Measurements from ENCODE around the gene COL25A1.
"Not testable (repeated sequence)": the region's sequence is repeated elsewhere in the genome, so short reads cannot be mapped to it uniquely, and the experiment has no call there.

The COL25A1 gene

DNA sequence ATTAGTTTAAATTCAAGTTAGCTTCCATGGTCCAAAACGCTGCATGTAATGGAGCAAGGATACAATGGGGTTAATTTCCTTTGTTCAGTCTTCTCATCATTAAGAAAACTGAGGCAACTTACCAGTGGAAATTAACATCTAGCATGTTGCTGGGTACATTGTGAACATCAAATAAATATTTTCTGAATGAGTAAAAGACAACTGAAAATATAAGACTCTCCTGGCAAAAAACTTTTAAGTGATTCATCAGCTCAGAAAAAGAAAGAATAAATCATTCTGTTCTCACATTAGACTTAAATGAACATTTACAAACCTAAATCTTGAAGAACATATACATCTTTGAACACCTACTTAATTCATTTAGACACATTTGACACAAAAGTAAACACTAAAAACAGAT is 401.2 kb downstream of the COL25A1 start:
- no peak for DNase-seq

DNA sequence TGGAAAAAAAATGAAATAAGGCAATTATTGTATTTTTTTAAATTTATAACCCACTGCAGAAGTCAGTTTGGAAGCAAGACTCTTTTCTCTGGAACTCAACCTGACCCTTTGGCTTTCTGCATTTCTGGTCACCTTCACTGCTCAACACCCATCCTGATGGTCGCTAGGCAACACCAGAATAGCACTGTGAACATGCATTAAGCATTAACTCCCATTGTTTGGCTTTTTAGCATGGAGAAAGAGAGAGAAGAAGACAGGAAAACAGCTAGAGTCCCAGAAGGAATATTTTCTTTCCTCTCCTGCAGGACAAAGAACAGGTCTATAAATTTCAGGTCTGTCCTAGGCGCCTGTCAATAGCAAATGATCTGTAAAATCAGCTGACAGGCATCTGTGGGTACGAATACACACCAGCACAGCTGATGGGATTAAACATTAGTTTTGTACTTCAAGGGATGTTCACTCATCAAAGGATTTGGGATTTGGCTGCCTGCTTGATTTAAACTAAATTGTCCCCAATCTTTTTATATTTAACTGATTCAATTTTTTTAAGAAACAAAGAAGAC is 402.4 kb downstream of the COL25A1 start:
- DNase-seq = no peak

DNA sequence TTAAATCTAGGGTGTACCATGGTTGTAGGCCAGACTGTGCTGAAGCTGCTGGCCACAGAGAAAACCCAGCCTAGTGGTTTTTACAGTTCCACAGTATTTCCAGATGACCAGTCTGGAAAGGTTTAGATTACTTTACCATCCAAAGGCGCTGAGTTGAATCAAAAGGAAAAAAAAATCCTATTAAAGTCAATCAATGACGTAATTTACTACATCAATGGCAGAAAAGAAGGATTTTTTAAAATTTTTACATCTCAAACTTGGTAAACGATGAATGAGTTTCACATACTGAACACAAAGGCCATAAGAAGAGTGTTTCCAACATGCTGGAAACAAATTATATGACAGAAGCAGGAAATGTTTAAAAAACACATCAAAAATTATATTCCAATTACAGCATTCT is 409.0 kb downstream of the COL25A1 start:
- no peak for DNase-seq

DNA sequence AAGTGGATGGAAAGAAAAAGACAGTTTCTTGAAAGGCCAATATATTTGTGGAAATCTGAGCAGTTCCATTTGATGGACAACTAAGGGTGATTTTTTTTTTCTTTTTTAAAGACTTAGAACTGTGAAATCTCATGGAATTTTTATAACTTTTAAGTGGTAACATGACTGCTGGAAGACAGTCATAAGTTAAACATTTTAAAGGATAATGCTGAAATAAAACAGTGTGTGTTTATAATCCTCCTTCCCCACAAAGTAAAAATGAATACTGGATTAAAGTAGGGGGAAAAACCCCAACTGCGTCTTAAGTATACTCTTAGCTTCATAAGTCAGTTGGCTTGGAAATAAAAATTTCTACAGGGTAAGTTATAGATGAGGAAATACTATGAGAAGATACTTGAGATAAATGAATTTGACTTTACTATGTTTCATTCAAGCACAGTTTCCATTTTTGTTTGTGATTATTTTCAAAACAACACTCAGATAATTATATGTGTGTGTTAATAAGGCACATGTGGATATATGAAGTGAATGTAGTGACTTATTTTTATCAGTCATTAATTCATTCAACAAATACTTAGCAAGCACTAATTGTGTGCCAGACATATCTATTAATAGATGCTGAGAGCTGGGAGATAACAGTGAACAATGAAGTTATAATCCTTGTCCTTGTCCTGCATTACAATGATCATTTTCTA is 410.4 kb downstream of the COL25A1 start:
- DNase-seq = no peak

DNA sequence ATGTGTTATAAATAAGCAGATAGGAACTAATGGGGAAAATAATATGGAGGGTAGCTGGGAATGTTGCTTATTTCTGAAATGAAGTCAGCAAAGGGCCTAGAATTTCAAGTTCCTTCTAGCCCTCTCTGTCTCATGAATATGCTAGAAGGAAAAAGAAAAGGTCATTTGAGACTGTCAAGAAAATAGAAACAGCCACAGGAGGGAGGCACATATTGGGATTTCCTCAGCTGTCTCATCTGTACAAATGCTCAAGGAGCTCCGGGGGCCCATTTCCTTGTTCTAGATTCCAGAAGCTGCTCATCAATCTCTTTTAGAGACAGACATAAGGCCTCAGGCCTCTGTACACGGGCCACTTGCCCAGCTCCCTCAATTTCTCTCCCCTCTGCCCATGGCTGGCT is 412.0 kb downstream of the COL25A1 start:
- no peak for DNase-seq

DNA sequence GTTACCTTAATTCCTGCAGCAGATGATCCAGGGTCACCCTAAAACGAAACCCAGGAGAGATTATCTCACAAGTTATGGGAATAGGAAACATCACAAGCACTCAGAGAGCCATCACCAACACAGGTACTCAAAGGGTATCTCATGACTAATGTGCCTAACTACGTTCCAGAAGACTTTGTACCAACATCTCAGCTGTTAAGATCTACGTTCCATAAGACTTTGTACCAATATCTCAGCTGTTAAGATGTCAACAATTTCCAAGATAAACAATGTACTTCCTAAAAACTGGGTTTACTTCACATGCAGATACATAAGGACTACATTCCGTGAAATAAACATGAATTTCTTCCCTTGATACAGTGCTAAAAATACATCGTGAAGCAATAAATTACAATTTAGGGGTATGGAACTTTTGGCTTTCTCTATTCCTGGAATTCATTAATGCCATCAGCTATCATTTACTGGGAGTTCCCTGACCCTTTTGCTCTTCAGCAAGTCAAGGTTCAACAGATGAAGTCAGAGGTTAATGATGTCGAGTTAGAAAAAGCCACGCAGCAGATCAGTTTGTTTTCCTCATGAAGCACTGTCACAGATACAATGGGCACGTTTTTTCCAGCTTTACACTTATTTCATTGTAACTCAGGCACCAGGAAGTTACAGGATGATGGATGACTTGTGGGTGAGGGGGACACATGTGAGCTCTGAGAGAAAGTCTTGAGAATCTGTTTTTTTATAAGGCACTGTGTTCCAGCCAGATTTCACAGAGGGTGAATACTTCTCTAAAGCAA is 412.6 kb downstream of the COL25A1 start:
- DNase-seq = no peak

DNA sequence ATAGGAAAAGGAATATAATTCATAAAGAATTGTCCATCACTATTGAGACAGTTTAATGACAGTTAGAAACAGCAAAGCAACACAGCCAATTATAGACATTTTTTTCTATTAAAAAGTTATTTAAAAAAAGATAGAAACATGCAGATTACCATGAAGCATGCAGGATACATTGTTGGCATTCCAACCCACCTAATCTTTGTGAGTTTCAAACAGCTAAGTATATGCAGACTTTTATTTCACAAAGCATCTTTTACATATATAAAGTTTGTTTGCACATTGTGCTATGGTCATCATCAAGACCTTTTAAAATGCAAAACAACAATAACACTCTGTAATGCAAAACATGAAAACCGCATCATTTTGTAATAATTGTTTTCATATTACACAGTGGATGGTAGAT is 413.7 kb downstream of the COL25A1 start:
- DNase-seq = no peak

DNA sequence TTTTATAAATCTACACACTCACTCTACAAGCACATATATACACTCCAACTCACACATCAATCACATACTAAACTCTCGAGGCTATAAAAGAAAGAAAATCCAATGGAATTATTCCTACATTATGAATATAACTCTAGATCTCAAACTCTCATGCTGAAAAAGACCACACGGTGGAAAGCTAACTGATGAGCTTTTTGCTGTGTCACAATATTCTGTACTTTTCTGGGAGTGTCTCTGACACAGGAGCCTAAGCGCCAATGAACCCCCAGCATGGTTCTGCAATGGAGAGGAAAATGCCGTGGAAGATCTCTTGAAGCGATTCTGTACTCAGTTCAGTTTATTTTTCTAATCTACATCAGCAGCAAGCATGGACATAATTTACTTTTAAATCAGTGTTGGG is 415.4 kb downstream of the COL25A1 start:
- DNase-seq = no peak

DNA sequence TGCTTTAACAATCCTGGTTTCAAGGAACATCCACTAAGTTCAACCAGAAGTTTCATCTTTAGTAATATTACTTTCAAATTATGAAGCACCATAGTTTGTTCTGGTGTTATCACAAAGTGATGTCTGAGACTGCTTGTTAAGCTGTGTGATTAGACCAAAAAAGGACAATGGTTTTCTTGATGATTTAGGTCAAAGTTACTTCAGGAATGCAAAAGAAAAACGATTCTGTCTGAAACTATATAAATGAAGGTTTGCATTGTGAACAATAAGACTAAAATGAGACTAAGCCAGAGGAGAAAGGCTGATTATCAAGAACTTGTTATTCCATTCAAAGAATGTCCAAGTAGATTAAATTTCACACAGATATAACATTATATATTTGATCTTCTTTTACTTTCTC is 417.2 kb downstream of the COL25A1 start:
- no peak for DNase-seq

DNA sequence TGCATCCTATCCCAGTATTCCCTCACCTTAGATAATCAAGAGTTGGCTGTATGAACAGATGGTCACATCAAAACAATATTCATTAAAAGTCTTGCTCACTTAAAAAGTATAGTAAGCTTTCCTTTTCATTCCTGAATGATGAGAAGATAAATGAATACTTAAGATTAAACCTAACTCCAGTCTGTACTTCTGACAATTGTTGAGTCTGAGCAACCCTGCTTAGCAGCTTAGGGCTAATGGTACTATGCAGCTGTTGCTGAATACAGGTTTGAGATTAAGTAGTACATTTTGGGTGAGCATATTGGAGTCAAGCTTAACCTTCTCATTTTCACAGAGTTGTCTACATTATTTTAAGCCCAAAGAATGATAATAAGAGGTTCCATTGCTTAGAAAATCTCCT is 417.9 kb downstream of the COL25A1 start:
- peak; percentile 5 for DNase-seq

DNA sequence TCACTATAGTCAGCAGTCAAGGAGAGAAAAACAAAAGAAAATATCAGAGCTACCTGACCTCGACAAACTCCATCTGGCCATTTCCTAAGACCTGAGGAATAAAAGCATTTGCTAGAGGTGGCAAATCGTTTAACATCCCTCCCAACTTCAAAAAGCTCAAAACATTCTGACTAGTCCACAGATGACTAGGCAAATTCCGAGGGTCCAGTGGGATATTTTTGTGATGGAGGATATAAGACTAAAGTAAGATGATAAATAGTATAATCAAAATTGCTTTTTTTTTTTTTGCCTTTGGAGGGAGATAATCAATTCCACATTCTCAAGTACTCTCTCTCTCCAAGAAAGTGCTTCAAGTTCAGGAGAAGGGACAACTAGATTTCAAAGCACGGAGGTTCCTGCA is 420.5 kb downstream of the COL25A1 start:
- DNase-seq = no peak

DNA sequence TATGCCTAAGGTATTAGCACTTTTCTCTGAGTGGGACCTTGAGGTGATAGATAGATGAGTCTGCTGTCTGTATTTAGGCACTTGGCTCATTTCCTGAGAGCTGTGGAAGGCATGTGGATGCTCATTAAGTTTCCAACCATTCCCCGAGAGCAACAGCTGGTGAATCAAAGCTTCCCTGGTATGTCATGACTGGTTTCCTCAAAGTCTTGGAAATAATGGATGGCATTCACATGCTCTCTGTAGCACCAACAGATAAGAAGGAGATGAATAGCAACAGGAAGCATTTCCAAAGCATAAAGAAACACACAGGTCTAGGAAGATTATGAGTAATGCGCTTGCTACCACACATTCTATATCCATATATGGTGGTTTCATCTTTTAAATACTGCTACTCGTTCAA is 421.3 kb downstream of the COL25A1 start:
- DNase-seq = no peak

DNA sequence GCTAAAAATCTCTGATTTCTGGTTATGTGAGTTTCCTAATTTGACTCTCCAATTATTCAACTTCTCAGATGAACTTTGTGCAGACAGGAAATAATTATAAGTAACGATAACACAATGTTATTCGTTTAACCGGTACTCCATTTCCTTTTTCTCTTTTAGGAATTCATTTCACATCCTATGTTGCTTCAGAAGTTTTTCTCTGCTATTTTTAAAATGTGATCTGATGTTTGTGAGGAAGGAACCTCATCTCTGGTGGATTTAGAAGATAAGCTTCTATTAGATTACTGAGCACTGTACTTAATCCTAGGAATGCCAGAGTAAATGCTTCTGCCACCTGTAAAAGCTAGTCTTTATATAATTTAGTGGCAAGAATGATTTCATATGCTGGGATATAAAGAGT is 423.7 kb downstream of the COL25A1 start:
- DNase-seq = no peak

DNA sequence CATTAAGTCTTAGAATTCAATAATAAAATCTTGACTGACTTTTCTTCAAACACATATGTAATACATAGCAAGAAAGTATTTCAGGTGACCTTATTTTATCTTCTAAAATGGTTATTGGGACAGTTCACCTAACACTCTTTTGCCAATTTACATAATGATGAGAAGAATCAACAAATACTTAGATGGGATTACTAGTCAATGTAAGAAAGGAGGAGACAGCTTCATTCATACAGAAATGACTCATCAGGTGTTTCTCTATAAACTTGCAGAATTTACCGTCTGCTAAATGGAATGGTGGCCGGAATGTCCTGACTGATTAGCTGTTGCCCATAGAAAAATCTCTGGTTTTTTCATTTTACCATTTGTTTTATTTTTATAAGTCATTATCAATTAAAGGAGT is 424.6 kb downstream of the COL25A1 start:
- DNase-seq = no peak

DNA sequence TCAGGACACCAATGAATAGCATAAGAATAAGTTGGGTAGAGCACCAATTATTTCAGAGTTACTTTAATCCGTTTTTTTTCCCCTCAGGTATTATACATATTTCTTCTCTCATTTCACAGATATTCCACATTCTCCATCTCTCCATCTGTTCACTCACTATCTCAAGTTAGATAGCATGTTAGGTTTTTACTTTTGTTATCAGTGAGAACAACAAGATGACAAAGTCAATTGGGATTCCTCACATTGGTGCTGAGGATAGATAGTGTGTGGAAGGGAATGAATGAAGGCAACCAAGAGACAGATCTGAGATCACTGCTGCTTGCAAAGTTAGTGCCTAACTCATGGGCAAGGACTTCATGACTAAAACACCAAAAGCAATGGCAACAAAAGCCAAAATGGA is 427.7 kb downstream of the COL25A1 start:
- DNase-seq = no peak

DNA sequence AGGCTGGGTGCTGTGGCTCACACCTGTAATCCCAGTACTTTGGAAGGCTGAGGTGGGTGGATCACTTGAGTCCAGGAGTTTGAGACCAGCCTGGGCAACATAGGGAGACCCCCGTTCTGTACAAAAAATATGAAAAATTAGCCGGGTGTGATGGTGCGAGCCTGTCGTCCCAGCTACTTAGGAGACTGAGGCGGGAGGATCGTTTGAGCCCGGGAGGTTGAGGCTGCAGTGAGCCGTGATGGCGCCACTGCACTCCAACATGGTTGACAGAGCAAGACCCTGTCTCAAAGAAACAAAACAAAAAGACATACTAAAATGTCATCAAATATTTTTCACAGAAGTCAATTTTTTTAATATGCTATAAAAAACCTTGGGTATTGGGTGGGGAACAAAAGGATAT is 432.5 kb downstream of the COL25A1 start:
- not testable (repeated sequence) for DNase-seq

DNA sequence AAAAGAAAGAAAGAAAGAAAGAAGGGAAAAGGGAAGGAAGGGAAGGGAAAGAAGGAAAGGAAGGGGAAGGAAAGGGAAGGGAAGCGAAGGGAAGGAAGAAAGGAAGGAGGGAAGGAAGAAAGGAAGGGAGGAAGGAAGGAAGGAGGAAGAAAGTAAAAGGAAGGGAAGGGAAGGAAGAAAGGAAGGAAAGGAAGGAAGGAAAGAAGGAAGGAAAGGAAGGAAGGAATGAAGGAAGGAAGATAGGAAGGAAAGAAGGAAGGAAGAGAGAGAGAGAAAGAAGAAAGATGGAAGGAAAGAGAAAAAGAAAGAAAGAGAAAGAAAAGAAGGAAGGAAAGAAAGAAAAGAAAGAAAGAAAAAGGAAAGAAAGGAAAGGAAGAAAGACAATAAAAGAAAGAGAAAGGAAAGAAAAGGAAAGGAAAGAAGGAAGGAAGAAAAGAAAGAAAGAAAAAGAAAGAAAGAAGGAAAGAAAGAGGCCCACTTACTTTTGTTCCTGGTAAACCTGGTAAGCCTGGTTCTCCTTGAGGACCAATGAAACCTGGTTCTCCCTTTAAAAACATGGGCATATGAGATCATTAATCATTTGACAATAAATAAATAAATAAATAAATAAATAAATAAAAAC is 433.7 kb downstream of the COL25A1 start:
- DNase-seq = no peak

DNA sequence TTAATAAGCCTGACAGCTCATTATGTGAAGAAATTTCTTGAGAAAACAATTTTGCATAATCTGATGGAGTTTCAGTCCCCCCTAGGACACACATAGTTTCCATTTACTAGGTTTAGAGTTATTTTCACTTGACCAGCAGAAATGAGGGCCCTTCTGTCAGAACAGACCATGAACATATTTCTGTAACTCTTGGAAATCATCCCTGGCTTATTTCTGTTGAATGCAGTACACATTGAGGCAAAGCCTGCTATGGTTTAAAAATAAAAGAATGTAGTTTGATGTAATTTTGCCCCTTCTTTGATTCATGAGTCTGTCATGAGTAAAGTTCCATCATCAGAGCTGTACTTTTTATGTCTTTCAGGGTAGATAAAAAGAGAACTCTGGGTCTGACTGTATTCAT is 435.0 kb downstream of the COL25A1 start:
- no peak for DNase-seq

DNA sequence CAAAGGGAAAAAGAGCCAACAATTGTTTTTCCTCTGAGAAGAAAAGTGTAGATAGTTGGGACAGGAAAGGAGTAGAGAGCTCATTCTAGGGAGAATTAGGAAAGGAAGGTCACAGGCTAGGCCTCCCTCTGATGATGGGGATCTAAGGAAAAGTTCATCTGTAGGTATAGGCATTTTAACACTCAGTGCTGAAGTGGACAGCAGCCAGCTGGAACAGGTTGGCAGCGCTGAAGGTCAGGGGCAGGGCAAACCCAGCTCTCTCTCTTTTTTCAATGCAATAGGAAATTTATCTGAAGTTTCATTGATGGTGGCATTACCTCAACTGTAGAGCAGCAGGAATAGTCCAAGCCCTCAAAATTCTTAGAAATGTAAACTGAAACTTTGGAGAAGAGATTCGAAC is 441.1 kb downstream of the COL25A1 start:
- no peak for DNase-seq

DNA sequence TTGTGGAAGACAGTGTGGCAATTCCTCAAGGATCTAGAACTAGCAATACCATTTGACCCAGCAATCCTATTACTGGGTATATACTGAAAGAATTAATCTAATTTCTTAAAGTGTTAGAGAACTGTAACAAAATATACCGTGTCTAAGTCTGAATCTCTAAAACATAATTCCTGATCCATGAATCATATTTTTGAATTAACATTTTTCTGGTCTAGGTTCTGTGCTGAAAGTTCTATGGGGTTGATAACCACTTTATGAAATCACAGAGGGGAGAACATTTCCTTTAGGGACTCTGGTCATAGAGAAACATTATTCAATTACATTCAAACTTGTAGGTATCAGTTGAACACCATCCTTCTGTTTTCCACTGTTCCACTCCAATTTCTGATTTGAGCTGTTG is 447.7 kb downstream of the COL25A1 start:
- no peak for DNase-seq

DNA sequence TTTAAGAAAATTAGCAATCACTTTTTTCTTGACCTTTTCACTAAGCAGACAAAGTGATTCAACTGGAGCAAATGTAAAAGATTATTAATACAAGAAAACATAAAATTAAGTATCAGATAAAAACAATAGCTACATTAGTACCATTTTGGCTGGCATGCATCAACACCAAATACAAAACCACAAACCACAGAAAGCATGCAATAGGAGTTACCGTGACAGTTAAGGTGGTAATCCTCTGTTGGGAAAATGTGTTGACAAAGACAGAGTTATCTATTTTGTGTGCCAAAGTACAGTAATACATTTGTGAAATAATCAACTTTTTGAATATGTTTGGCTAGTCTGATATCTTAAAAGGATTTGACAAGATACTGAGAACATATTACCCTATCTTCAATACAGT is 449.8 kb downstream of the COL25A1 start:
- DNase-seq = no peak

DNA sequence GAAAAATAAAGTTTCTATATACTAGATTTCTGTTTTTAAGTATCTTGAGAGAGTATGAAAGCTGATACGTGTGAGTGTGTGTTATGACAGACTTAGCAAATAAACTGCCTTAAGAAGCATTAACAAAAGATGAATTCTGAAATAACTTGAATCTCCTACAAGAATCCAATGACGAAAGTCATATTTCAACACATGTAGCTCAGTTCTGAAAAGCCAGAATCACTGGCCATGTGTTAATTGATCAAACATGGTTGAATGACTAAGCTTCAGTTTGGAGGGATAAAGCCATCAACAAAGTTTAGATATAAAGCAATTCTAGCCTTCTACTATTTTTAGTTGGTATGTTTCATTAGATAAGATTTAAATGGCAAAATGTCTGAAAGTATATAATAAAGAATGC is 451.1 kb downstream of the COL25A1 start:
- no peak for DNase-seq

DNA sequence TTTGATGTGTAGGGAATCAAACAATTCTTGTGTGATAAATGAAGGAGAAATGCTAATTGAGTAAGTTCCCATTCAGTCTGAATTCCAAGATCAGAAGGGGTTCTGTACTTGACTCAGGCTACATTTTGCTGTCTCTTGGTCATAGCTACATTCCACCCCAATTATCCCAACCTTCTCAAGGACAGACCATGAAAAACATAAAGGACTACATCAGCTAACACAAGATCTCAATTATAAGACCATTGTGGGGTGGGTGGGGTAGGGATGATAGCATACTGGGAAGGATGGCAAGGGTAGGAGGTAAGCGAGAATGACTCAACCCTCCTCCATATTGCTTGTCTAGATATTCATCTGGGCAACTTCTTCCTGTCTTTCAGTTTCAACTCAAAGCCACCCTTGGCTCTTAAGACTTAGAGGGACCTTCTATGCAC is 452.2 kb downstream of the COL25A1 start:
- no peak for DNase-seq

DNA sequence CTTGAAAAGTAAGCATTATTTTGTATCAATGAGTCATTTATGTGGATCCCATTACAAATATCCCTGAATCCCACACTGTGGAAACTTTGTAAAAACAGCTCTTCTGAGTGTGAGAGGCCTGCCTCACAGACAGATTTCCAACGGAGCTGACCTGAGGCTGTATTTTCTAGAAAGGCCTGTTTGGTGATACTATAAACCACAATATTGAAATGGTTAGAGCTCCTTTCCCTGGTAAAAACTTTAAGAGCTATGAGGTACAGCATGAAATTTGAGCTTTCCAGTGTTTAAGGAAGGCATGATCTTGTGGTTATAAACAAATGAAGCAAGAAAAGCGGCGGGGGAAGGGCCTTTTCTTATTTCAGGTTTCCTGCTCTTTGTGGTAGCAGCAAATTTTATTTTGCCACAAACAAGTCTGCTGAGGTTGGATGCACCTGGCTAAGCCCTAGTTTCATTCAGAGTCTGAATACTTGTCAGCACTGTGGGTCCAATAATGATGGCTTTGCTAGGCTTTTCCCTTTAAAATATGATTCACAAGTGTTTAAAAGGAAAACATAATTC is 452.8 kb downstream of the COL25A1 start:
- no peak for DNase-seq

Data from NCI-H524 treated with DMSO at 0.1 percent for 48 hours (cell line).